Stimulated activated effector memory CD8-positive, alpha-beta T cell treated with anti-CD3 and anti-CD28 coated beads, Interleukin-12 subunit alpha, Interleukin-12 subunit beta, amount 100 ng/mL, for 72 hours (primary cell): ENCODE measurements around the gene PLP2.
A peak's percentile ranks its signal among the peaks of the same experiment; 100 is the strongest.

Experiments
- ATAC-seq: fragments of 150-1000 bp; cut with Tn5 transposase; 2 replicates; pipeline ENCODE4 v1.10.0; 2021
- DNase-seq, 2 donors: peaks; one replicate each; pipeline ENCODE4 v3.0.0; 2021 to 2022; ENCODE audit warnings: low spot score in 2 of 2
- H3K27ac Mint-ChIP-seq: one replicate; pipeline ENCODE4 v1.8.0; 2022; ENCODE audit warnings: mild to moderate bottlenecking, mixed read lengths
- H3K36me3 Mint-ChIP-seq: one replicate; pipeline ENCODE4 v1.8.0; 2022; ENCODE audit warnings: mild to moderate bottlenecking, mixed read lengths
- H3K4me1 Mint-ChIP-seq: one replicate; pipeline ENCODE4 v1.8.0; 2022; ENCODE audit warnings: mixed read lengths
- H3K4me3 Mint-ChIP-seq: one replicate; pipeline ENCODE4 v1.8.0; 2022; ENCODE audit warnings: mild to moderate bottlenecking, mixed read lengths
- H3K9me3 Mint-ChIP-seq: one replicate; pipeline ENCODE4 v1.8.0; 2022; ENCODE audit warnings: mixed read lengths

PLP2 gene

DNA sequence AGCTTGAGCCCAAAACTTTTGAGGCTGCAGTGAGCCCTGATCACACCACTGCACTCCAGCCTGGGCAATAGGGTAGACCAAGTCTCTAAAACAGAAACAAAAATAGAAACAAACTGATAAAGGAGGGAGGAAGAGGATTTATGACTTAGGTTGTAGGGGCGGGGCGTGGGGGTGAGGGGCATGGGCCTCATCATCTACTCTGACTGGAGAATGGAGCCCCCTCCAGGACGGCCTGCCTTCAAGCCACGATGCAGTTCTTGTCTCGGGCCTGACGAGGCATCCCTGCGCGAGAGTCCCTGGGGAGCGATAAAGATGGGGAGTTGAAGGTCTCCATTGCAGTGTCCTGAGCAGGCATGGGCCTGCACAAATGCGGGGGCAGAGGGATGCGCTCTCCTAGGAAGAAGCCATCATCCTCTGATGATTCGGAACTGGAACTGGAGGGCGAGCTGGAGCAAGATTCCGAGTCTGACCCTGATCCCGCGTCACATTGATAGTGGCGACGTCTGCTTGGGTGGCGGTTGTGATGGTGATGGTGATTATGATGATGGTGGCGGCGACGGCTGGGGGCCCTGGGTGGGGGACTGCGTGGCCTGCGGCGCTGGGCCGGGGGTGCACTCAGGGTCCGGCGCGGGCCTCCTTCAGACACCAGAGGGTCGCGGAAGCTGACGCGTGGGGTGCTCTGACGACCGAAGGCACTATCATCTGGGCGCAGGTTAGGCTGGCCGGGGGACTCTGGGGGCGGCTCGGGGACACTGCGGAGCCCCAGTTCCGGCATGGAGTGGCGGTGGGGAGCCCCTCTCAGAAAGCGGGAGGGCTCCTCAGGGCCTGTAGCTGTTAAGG, 4.0 kb downstream of the PLP2 start:
- Mint-ChIP-seq H3K9me3 (no peaks in the 10 kb centered on the region), H3K27ac (peak overlapping the region; percentile 93), H3K4me1 (peaks cover 38% of the 10 kb centered on the region), H3K4me3 (no peak overlapping the region), H3K36me3 (peaks cover 88% of the 10 kb centered on the region)
- no peak for ATAC-seq
- no peak for DNase-seq

DNA sequence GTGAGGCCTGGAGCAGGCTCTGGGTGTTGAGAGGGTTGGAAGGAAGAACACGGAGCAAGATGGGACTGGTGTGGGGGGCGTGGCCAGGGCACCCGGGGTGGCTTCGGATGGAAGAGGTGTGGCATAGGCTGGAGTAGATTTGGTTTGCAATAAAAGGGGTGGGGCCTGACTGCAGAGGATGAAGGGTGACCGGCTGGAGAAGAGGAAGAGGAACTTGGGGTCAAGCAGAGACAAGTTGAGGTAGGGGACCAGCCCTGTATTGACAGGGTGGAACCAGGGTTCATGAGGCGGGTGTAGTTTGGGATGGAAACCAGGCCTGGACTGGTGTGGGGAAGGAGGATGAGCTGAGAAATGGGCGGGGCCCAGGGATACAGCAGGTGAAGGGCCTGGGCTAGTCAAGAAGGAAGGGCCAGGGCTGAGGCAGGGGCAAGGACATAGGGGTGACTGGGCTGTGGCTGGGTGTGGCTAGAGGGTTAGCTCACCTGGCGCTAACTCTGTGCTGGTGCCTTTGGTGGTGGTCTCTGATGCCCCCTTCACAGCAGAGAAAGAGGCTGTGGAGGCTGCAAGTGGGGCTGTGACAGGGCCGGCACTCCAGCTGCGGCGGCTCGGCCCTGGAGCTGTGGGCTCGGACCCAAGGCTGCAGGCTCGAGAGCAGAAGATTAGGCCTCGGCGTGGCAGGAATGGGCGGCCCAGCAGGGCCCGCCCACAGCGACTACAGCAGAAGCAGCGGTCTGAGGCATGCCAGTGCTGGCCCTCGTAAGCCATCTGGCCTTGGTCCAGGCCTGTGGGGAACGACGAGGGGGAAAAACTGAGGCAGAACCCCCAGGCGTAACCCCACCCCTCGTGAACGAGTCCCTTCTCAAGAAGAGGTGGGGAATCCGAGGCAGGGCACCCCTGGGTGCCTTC, 5.0 kb downstream of the PLP2 start:
- Mint-ChIP-seq H3K4me3 (no peak overlapping the region), H3K4me1 (peaks cover 38% of the 10 kb centered on the region), H3K36me3 (peaks cover 88% of the 10 kb centered on the region)

DNA sequence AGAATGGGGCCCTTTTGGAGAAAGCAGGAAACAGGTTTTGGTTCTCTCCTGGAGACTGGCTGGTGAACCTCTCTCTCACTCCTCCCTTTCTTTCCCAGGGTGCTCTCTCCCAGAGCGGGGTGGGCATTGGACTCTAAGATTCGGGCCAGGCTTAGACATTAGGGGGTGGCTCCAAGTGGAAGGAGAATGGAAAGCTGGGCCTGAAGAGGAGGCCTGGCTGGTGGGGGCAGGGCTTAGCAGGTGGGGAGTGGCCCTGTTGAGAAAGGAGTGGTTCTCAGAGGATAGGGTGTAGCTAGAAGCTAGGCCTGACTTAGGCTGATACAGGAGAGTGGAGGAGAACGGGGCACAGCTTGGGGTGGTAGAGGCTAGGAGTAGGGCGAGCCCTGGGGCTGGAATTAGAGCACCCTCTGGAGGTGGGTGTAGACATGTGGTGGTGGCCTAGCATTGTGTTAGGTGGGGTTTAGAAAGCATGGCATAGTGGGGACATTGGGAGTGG, 5.7 kb downstream of the PLP2 start:
- ATAC-seq: peak; percentile 57
- Mint-ChIP-seq H3K9me3 (no peaks in the 10 kb centered on the region), H3K4me1 (peaks cover 41% of the 10 kb centered on the region), H3K27ac (peak overlapping the region; percentile 50), H3K4me3 (no peak overlapping the region), H3K36me3 (peaks cover 89% of the 10 kb centered on the region)
- DNase-seq: no peak

More for the DNA sequence above, 5.0 kb downstream of the PLP2 start:
- no peak for DNase-seq
- no peak for ATAC-seq
- peak overlapping the region; percentile 93 for H3K27ac Mint-ChIP-seq
- H3K9me3 Mint-ChIP-seq: no peaks in the 10 kb centered on the region

DNA sequence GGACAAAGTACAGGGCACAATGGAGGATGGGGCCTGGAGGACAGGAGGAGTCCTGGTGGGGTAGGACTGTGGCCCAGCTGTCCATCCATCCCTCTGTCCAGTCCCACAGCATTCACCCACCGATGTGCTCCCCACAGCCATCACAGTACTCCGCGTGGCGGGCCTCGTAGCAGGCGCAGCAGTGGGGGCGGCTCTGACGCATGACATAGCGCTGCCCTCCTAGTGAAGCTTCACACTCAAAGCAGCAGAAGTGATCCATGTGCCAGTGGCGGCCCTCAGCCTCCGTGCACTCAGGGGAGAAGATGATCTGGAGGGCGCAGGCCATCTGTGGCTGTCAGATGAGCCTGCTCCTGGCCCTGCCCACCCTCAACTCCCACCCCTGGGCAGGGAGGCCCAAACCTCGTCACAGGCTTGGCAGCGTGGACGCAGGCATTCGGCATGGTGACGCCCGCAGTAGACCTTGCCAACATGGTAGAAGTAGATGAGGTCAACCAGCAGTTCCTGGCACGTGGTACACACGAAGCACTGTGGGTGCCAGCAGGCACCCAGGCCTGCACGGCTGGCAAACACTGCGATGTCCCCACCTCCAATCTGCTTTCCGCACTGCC, 6.3 kb downstream of the PLP2 start:
- H3K4me3 Mint-ChIP-seq: no peak overlapping the region
- H3K4me1 Mint-ChIP-seq: peaks cover 39% of the 10 kb centered on the region
- H3K27ac Mint-ChIP-seq: peak overlapping the region; percentile 50
- ATAC-seq (no peak), DNase-seq (no peak)
- H3K9me3 Mint-ChIP-seq: no peaks in the 10 kb centered on the region
- H3K36me3 Mint-ChIP-seq: peaks cover 89% of the 10 kb centered on the region

DNA sequence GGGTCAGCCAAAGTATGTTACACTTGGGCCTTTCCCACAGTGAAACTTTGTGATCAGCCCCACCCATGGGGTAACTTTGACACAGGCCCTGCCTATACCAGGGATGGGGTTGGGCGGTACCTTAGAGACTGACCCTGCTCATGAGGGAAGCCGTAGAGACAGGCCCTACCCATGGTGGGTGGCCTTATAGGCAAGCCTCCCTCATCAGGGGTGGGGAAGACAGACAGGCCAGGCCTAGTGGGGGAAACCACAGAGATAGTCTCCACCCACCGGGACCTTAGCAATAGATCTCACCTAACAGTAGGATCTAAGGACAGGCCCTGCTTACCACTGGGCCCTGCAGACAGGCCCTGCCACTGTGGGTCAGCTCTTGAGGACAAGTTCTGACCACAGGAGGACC, 6.8 kb downstream of the PLP2 start:
- Mint-ChIP-seq H3K9me3 (no peaks in the 10 kb centered on the region), H3K27ac (no peak overlapping the region), H3K4me3 (no peak overlapping the region), H3K4me1 (peaks cover 36% of the 10 kb centered on the region), H3K36me3 (peaks cover 86% of the 10 kb centered on the region)
- no peak for DNase-seq
- ATAC-seq: no peak

DNA sequence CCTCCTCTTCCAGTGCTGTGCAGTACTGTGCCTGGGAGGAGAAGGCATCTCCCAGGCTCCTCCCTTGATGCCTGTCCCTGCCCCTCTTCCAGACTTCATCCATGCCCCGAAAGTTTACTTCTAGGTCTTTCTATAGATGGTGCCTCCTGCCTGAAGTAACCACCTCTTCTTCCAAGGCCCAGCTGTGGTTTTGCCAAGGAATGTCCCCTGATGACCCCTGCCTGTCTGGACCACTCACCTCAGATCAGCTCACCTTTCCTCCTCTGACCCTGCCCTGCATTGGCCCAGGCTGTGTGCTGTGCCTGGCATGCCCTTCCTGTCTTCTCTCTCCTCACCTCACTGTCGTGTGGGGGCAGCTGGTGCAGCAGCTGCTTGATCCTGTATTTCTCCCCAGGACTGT, 7.7 kb downstream of the PLP2 start:
- H3K36me3 Mint-ChIP-seq: peaks cover 83% of the 10 kb centered on the region
- H3K27ac Mint-ChIP-seq: peak overlapping the region; percentile 69
- peaks cover 37% of the 10 kb centered on the region for H3K4me1 Mint-ChIP-seq
- H3K4me3 Mint-ChIP-seq: no peak overlapping the region
- no peaks in the 10 kb centered on the region for H3K9me3 Mint-ChIP-seq
- DNase-seq (no peak), ATAC-seq (no peak)

DNA sequence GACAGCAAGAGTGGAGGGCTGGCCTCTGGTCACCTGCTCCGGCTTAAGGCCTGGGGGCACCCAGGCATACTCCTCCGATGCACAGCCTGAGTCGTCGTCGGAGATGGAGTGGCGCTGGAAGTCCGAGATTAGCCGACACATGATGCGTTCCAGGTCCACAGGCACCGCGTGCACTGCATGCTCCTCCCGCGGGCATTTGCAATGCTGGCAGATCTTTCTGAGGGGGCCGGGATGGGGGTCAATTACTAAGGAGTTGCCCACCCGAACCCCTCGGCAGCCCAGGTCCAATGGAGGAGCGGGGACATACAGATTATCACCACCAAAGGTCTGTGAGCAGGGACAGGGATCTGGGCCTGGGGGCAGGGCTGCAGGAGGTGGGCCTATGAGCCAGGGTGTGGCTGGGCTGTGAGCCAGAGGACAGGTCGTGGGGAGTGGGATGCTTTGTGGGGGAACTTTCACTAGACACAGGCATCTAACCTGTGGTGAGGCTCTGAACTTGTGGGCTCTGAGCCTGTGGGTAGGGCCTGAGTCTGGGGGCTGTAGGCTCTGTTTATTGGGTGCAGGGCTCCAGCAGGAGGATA, 12.1 kb downstream of the PLP2 start:
- no peaks in the 10 kb centered on the region for H3K9me3 Mint-ChIP-seq
- no peak for DNase-seq
- H3K4me3 Mint-ChIP-seq: peak overlapping the region; percentile 81
- H3K36me3 Mint-ChIP-seq: peaks cover 44% of the 10 kb centered on the region
- H3K27ac Mint-ChIP-seq: peak overlapping the region; percentile 32
- no peak for ATAC-seq
- H3K4me1 Mint-ChIP-seq: peaks cover 32% of the 10 kb centered on the region

DNA sequence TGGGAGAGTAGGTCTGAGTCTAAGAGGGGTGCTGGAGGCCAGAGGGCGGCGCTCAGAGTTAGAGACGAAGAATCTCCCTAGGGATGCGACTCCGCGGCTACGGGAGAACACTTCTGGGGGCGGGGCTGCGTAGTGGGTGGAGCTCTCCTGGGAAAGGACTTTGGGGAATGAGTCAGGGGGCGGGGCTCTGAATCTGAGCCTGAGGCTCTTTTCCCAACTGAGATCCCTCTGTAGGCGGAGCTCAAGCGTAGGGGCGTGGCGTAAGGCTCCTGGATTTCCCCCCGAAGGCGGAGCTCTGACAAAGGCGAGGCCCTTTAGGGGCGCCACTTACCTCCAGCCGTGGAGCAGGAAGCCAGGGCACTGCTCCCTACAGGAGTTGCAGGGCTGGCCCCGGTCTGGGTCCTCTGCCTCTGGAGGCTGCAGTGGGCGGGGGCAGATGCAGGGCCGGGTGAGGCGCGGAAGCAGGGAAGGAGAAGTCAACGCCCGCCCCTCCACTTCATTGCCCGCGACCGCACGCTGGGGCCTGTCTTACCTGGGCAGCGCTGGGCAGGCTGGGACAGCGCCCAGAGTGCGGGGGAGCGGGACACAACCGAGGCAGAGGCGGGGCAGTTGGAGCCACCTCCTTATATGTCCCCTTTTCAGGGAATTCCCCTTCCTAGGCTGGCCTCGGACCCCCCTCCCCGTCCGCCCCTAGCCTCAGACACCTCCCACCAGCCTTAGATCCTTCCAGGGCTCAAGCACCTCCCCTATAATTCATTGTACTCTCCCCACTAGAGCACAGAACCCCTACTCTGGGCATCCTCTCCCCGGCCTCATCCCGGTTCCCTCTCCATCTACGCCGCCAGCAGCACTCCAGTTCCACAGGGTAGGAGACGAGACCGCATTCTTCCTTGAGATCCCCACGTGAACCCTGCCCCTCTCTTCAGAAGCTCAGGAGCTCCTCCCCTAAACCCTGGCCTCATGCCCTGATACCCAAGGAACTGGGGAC, 12.9 kb downstream of the PLP2 start:
- ATAC-seq (peak; percentile 67), DNase-seq (no peak)
- peaks cover 27% of the 10 kb centered on the region for H3K4me1 Mint-ChIP-seq
- H3K9me3 Mint-ChIP-seq: no peaks in the 10 kb centered on the region
- H3K36me3 Mint-ChIP-seq: peaks cover 38% of the 10 kb centered on the region
- peak overlapping the region; percentile 81 for H3K4me3 Mint-ChIP-seq
- peak overlapping the region; percentile 32 for H3K27ac Mint-ChIP-seq

DNA sequence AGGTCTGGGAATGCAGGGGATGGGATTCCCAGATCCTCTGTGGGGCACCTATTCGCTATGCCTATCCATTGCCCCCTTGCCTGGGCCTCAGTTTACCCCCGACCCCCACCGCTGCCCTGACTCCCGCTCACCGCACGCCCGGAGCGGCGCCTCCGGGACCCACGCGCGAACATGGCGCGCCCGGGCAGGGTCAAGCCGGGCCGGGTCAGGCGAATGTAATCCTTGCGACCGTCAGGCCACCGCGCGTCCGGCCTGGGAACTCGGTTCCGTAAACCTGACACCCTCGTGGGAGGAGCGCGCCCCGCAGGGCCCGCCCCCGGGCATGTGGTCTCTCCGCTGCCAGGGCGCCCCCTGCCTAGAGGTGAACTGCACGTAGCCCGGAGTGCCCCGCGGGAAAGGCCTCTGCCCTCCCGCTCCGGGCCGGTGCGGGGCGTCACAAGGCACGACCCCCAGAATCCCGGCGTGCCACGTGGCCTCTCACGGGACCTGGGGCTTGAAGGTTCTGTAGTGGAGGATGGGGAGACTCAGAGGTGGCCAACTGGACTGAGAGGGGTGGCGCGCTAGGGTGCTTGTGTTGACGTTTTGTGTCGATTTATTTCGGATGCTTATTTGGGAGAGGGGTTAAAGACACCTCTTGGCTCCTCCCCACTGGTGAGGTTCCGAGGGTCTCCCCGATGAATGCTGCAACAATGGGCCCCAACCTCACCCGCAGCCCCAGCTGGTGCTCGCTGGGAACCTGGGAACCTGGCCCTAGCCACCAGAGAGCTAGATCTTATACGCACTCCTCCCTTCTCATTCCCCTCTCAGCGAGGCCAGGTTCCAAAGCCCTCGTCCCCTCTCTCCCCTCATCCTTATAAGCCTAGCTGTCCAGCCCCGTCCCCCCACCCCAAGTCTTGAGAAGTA, 14.7 kb downstream of the PLP2 start, which contains the start of gene PRICKLE3:
Gene PRICKLE3, minus strand, starts transcription at position 249 of the 903 bp plus-strand sequence. Its CDS starts 76 bp downstream, at position 173.
- Mint-ChIP-seq H3K36me3 (peaks cover 37% of the 10 kb centered on the region), H3K4me3 (peak within 1 kb of the TSS; percentile 81), H3K4me1 (peaks cover 25% of the 10 kb centered on the region), H3K9me3 (no peaks in the 10 kb centered on the region), H3K27ac (peak within 1 kb of the TSS; percentile 81)
- DNase-seq (peak; percentile 46 to 80), ATAC-seq (peak; percentile 38)

DNA sequence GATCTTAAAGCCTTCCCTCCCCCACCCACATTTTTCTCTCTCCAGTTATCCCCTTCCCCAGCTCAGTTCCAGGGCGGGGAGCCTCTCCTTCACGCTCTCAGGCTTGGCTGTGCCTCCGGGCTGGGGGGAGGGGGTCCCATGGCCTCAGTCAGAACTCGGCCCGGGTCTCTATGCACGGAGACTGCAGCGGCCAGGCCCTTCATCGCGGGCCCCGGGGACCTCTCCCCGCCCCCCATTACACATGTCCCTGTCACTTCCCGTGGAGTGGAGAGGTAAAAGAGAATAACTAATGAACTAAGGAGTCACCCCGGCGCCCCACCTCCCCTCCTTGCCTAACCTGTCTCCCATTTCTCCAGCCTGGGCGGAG, 15.3 kb downstream of the PLP2 start:
- Mint-ChIP-seq H3K4me1 (peaks cover 25% of the 10 kb centered on the region), H3K36me3 (peaks cover 32% of the 10 kb centered on the region), H3K9me3 (no peaks in the 10 kb centered on the region), H3K27ac (peak overlapping the region; percentile 81), H3K4me3 (peak overlapping the region; percentile 81)
- no peak for DNase-seq
- no peak for ATAC-seq

DNA sequence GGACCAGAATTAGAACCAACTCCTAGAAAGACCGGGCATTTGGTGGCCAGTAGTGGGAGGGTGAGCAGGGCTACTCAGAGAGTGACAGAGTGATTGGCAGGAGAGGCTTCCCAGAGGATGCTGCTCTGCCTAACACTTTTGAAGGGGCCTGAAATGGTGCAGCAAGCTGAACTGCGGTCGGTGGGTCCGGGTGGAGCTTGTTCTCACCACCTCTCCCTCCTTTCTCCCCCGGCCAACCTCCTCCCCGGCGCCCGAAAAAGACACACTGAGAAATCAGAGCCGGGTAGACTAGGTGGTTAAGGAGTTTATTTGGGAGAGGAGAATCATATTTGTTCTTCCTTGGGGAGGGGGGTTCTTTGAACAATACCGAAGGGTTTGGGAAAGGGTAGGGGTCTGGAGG, 15.8 kb downstream of the PLP2 start:
- ATAC-seq (no peak), DNase-seq (no peak)
- no peaks in the 10 kb centered on the region for H3K9me3 Mint-ChIP-seq
- H3K27ac Mint-ChIP-seq: peak overlapping the region; percentile 81
- H3K36me3 Mint-ChIP-seq: peaks cover 27% of the 10 kb centered on the region
- H3K4me3 Mint-ChIP-seq: peak overlapping the region; percentile 81
- peaks cover 21% of the 10 kb centered on the region for H3K4me1 Mint-ChIP-seq

DNA sequence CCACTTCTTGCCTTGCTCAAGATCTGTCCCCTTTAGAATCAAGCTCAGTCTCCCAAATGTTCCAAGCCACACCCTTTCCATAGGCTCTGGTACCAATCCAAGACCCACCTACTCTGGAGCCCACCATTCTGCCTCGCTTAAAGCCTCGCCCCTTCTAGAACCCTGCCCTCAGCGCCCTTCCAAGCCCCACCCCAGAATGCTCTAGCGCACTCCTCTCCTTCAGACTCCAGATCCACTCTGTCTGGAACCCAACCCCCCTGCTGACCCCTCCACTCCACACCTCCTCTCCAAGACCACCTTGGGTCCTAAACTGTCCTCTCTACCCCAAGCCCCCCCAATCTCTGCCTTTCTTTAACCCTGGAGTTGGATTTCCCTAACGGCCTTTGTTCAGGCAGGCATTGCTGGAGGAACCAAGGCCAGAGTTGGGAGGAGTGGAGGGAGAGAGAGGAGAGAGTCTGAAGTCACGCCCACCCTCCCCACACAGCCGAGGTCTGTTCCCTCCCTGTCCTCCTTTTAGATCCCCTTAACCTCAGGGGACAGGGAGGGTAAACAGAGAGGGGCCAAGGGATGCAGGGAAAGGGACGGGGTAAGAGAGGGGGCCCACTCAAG, 16.9 kb downstream of the PLP2 start:
- Mint-ChIP-seq H3K36me3 (peaks cover 19% of the 10 kb centered on the region), H3K4me1 (peaks cover 28% of the 10 kb centered on the region), H3K4me3 (no peak overlapping the region), H3K9me3 (no peaks in the 10 kb centered on the region), H3K27ac (no peak overlapping the region)
- ATAC-seq (no peak), DNase-seq (no peak)

DNA sequence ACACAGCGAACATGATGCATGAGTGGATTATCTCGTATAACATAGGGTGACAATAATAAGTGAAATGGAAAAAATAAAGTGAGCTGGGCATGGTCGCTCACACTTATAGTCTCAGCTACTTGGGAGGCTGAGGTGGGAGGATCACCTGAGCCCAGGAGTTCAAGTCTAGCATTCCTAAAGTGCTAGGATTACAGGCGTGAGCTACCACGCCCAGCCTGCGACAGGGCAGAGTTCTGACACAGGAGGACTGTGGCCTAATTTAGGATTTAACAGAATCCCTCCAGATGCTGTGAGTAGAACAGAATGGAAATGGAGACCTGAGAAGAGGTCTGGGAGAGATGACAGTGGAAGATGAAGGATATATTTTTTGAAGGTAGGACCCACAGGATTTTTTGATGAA, 17.9 kb downstream of the PLP2 start:
- Mint-ChIP-seq H3K9me3 (no peaks in the 10 kb centered on the region), H3K4me1 (peaks cover 28% of the 10 kb centered on the region), H3K4me3 (peak overlapping the region; percentile 80), H3K27ac (peak overlapping the region; percentile 82), H3K36me3 (peaks cover 11% of the 10 kb centered on the region)
- DNase-seq: no peak
- ATAC-seq: no peak
